NCI-H2171 (cell line): ENCODE data around the gene GREB1L.
"Not testable (repeated sequence)": the region's sequence is repeated elsewhere in the genome, so short reads cannot be mapped to it uniquely, and the experiment has no call there.

Source experiments
- DNase-seq: peaks from one replicate; lab custom pipeline; 2025; lab: John Stamatoyannopoulos, UW

GREB1L gene

GRCh38 chr18:21264651-21265050 is 22.6 kb downstream of the GREB1L start:
- DNase-seq = no peak

- DNase-seq = no peak
Measured at GRCh38 chr18:21265971-21266673, 24.1 kb downstream of the GREB1L start.

- no peak for DNase-seq
Measured at GRCh38 chr18:21267400-21267799, 25.4 kb downstream of the GREB1L start.

- no peak for DNase-seq
Measured at GRCh38 chr18:21269349-21269748, 27.3 kb downstream of the GREB1L start.

- DNase-seq = no peak
Measured at GRCh38 chr18:21270453-21270852, 28.4 kb downstream of the GREB1L start.

- DNase-seq = no peak
Measured at GRCh38 chr18:21272016-21272579, 30.1 kb downstream of the GREB1L start.

- no peak for DNase-seq
Measured at GRCh38 chr18:21273568-21273967, 31.5 kb downstream of the GREB1L start.

- DNase-seq = no peak
Measured at GRCh38 chr18:21275645-21276044, 33.6 kb downstream of the GREB1L start.

- no peak for DNase-seq
Measured at GRCh38 chr18:21277578-21277977, 35.5 kb downstream of the GREB1L start.

- DNase-seq = not testable (repeated sequence)
Measured at GRCh38 chr18:21278218-21278617, 36.2 kb downstream of the GREB1L start.

- DNase-seq = no peak
Measured at GRCh38 chr18:21281603-21282002, 39.6 kb downstream of the GREB1L start.

GRCh38 chr18:21284540-21284939 is 42.5 kb downstream of the GREB1L start:
- DNase-seq = no peak

- no peak for DNase-seq
Measured at GRCh38 chr18:21289827-21290226, 47.8 kb downstream of the GREB1L start.

GRCh38 chr18:21291106-21291505 is 49.1 kb downstream of the GREB1L start:
- no peak for DNase-seq

- no peak for DNase-seq
Measured at GRCh38 chr18:21293479-21293878, 51.4 kb downstream of the GREB1L start.

- no peak for DNase-seq
Measured at GRCh38 chr18:21295101-21295500, 53.1 kb downstream of the GREB1L start.

GRCh38 chr18:21296045-21296444 is 54.0 kb downstream of the GREB1L start:
- DNase-seq = no peak

GRCh38 chr18:21298351-21298750 is 56.3 kb downstream of the GREB1L start:
- no peak for DNase-seq

GRCh38 chr18:21300035-21300907 is 58.2 kb downstream of the GREB1L start:
- DNase-seq = no peak

GRCh38 chr18:21300908-21301200 is 58.8 kb downstream of the GREB1L start:
- no peak for DNase-seq

- DNase-seq = no peak
Measured at GRCh38 chr18:21303445-21303844, 61.4 kb downstream of the GREB1L start.

GRCh38 chr18:21303895-21304294 is 61.9 kb downstream of the GREB1L start:
- DNase-seq = no peak

GRCh38 chr18:21305621-21306020 is 63.6 kb downstream of the GREB1L start:
- no peak for DNase-seq
